A549 treated with AZD9567 at 1 μM for 4 hours (cell line): Measurements from ENCODE around the gene AK2. TPM values are rescaled to one million over a fixed set of nuclear protein-coding genes. Genes with fewer than 3 reads are reported as not detected.

Experiments used
- total RNA-seq: library from RNA; stranded (reverse); fragments of 200-300 nt; extraction: Qiagen RNA extraction; gene quantifications from 5 replicates; pipeline ENCODE4 v1.2.3, GENCODE V29; 2022; ENCODE audit not compliant: insufficient read depth

Gene AK2
- 141 to 157 TPM (median 151 TPM) in 5 replicates for total RNA-seq

DNA sequence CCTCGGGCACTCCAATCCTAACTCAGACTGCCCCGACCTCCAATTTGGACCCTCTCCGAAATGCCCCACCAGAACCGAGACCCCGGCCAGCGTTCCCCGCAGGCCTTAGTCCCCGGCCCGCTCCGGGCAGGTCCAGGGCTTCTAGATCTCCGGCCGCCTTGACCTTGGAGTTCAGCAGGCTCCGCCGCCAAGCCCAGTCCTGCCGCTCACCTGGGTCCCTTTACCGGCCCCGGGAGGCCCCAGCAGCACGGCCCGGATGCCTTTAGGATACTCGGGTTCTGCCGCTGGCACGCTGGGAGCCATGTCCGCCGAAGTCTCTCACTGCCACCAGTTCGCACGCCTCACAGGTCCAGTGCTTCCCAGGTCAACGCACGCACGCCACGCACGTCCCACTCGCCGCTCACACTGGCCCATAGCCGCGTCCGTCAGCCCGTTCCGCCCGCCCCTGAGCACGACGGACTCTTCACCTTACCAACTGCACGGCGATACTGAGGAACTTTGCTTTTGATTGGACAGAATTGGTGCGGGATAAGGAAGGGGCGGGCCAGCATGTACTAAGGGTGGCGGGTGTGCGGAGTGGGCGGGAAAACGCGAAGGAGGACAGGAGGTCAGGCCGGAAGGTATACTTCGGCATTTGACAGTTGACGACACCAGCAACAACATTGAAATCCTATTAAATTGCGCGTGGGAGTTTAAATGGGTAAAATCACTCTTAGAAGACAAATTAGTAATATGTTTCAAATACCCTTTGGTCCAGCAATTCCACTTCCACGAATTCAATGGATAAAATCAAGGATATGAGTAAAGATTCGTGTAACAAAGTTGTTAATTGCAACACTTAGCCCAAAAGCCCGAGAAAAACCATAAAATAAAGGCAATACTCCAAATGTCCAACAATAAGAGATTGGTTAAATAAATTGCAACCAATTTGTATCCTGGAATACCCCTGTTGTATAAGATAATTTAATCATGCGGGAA lies at the start of gene AK2:
AK2 (minus strand) TSS at position 358 of the 978 bp plus-strand sequence; CDS start at position 303, 55 bp downstream.

DNA sequence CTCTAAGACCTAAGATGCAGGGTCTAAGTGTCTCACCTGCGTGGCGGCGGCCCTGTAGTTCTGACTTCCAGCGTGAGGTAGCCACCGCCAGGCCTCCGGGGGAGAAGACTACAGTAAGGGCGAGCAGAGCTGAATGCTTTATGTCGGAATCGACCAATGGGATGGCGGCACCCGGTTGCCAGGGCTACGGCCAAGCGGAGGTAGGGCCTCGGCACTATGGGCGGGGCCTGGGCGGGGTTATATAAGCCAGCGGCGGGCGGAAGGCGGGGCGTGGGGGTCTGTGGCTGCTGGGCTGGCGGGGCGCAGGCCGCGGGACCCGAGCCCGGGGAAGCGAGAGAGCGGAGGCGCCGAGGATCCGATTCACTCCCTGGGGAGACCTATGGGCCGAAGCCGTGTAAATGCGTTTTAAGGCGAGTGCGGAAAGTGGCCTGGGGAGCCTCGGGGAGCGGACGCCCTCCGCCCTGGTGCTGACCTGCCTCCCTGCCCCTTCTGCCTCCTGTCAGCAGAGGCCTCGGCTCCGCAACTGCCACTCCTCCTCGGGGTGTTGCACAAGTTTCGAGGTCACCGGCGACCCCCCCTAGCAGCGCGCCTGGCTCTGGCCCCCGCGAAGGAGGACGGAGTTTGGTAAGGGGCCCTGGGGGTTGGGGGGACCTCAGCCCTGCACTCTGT lies 44.3 kb upstream of the AK2 start, which contains the start of gene AZIN2:
AZIN2 (plus strand) TSS at position 269 of the 669 bp plus-strand sequence. CDS start 1,097 bp downstream, outside the sequence.

DNA sequence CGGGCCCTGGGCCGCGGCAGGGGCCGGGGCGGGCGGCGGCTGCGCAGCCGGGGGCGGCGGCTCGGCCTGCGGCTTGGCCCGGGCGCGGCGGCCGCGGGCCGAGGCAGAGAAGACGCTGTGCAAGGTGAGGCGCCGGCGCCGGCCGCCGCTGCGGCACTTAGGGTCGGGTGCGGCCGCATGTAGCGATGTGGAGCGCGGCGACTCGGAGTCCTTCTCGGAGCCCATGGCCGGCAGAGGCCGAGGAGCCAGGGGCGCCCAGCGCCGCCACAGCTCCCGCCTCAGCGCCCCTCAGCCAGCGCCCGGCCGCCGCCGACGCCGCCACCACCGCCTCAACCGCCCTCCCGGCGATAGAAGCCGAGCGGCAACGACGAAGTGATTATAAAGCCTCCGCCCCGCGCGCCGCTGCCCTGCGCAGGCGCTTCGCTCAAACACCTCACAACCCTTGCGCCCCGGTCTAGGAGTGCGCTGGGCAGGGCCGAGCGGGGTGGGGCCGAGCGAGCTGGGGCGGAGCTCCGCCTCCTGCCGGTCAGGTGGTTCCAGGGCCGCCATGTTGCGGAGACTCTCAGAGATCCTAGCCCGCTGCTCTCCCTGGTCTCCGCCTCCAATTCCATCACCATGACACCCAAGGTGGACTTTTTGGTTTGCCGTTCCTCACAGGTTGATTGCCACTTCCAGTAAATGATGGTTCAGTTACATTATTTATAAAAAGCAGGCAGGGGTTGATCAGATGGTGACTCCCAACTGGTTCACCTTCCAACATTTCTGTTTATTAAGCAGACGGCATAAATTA lies 72.0 kb downstream of the AK2 start, which contains the start of gene RNF19B:
RNF19B (minus strand) TSS at position 349 of the 790 bp plus-strand sequence; CDS start at position 225, 124 bp downstream.

Other genes starting within 250 kb of the AK2 start
- gene YARS1, start 219.5 kb downstream of the AK2 start, total RNA-seq, result 60.4 to 71.6 TPM (median 67.8 TPM) in 5 replicates
- gene S100PBP, start 219.2 kb downstream of the AK2 start, total RNA-seq, result 13.6 to 16.3 TPM (median 14.9 TPM) in 5 replicates
- gene FNDC5, start 166.0 kb downstream of the AK2 start, total RNA-seq, result 0.23 to 0.45 TPM (median 0.28 TPM) in 4 of 5 replicates, not detected in the other
- 0.23 to 0.72 TPM (median 0.44 TPM) in 4 of 5 replicates, not detected in the other for gene HPCA, start 150.4 kb downstream of the AK2 start, total RNA-seq
- gene TMEM54, start 135.5 kb downstream of the AK2 start, total RNA-seq, result 39.4 to 44.1 TPM (median 42.1 TPM) in 5 replicates
- gene RNF19B, start 72.1 kb downstream of the AK2 start, total RNA-seq, result 19.2 to 21.2 TPM (median 20.4 TPM) in 5 replicates
- gene AZIN2, start 44.3 kb upstream of the AK2 start, total RNA-seq, result 1.1 to 1.4 TPM (median 1.2 TPM) in 4 of 5 replicates, not detected in the other
- 1.5 to 2.8 TPM (median 2.6 TPM) in 5 replicates for gene TRIM62, start 145.2 kb upstream of the AK2 start, total RNA-seq
- 8.6 to 12.1 TPM (median 10.3 TPM) in 5 replicates for gene ZNF362, start 219.6 kb upstream of the AK2 start, total RNA-seq